GM13976 (cell line): ENCODE measurements around the gene ENPP6.

Experiments used
- DNase-seq: peaks from one replicate; pipeline ENCODE4 v3.0.0; 2012; ENCODE audit warnings: low spot score
- in situ Hi-C: fragments of 300-500 bp; cut with MboI; formaldehyde crosslinking; loops from one replicate; pipeline ENCODE4 v1.12.0; 2022; ENCODE audit warnings: low sequenced_read_pairs, mixed read lengths, inconsistent platforms; ENCODE audit not compliant: unreplicated experiment
- TF ChIP-seq, protein P1 (sequence below): IDR thresholded peaks from 2 replicates; pipeline ENCODE4 v1.5.1; 2012; ENCODE audit warnings: borderline replicate concordance, mild to moderate bottlenecking; ENCODE audit not compliant: insufficient read depth; ENCODE audit errors: extremely low read depth, missing control alignments, control extremely low read depth

The ENPP6 gene

GRCh38 chr4:184080674-184081073, 137.0 kb downstream of the ENPP6 start:
- in situ Hi-C loops = no loop called here
- TF ChIP-seq, protein P1, sequence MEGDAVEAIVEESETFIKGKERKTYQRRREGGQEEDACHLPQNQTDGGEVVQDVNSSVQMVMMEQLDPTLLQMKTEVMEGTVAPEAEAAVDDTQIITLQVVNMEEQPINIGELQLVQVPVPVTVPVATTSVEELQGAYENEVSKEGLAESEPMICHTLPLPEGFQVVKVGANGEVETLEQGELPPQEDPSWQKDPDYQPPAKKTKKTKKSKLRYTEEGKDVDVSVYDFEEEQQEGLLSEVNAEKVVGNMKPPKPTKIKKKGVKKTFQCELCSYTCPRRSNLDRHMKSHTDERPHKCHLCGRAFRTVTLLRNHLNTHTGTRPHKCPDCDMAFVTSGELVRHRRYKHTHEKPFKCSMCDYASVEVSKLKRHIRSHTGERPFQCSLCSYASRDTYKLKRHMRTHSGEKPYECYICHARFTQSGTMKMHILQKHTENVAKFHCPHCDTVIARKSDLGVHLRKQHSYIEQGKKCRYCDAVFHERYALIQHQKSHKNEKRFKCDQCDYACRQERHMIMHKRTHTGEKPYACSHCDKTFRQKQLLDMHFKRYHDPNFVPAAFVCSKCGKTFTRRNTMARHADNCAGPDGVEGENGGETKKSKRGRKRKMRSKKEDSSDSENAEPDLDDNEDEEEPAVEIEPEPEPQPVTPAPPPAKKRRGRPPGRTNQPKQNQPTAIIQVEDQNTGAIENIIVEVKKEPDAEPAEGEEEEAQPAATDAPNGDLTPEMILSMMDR = no peak
- DNase-seq = no peak

DNA sequence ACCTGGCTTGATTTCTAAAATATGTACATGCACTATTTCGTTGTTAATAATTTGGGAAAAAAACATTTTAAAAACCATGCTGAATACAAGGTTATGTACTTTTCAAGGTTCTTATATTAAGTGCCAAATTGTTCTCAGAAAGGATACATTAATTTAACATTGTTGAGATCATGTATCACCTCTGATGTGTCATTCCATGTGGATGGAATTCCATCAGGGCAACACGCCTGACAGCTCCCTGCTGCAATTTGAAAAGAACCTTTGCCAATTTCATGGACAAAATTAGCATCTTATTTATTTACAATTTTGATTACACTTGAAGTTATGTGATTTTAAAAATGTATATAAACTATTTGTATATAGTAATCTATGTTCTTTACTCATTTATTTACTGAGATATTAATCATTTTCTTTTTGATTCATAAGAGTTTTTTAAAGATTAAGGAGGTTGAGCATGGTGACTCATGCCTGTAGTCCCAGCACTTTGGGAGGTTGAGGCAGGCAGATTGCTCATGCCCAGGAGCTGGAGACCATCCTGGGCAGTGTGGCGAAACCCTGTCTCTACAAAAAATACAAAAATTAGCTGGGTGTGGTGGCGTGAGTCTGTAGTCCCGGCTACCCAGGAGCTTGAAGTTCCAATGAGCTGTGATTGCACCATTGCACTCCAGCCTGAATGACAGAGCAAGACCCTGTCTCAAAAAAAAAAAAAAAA, 142.8 kb downstream of the ENPP6 start:
- TF ChIP-seq, protein P1 = no peak

DNA sequence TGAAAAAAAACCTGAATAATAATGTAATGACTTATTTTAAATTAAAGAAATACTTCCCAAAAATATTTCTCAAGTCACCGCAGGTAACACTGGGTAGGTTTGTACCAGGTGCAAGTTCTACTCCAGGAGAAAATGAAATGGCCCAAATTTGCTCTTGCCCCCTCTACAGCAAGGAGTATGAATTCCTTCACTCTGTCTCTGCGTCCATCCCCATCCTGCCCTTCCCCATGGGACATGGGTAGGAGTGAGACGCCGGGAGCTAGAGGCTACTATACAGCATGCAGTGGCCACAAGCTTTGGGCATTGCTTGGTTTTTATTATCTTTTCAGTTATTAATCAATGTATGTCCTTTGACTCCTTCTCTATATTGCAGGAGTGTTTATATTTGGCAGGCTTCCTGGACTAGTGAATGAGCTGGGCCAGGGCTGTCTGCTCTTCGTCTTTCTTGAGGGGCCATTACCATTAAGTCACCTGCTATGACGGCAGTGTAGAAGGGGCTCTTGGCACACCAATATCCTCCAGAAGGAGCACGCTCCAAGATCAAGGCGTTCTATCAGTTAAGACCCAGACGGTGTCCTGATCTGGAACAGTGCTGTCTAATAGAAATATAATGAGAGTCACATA, 149.6 kb downstream of the ENPP6 start:
- in situ Hi-C loops = no loop called here
- TF ChIP-seq, protein P1 = no peak
- DNase-seq = no peak

More for the DNA sequence above, 142.8 kb downstream of the ENPP6 start:
- in situ Hi-C loops = no loop called here
- no peak for DNase-seq

- DNase-seq = no peak
- TF ChIP-seq, protein P1 = no peak
- in situ Hi-C loops = no loop called here
These were observed 150.9 kb downstream of the ENPP6 start for GRCh38 chr4:184066584-184067300.

DNA sequence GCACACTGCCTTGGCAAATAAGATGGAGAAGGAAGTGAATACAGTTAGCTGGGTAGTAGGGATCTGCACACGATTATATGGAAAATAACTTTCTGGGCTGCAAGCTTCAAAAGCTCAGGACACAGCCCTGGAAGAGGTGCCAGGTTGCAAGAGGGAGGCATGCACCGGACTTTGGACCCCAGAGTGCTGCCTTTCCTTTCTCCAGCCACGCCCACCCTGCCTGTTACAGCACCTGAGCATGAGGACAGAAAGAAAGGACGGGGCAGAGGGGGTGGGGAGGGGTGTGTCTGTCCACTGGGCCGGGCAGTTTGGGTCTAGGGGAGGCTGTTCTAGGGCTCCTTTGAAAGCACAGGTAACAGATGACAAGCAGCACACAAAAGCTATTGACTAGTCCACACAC, 152.8 kb downstream of the ENPP6 start:
- in situ Hi-C loops = no loop called here
- TF ChIP-seq, protein P1 = no peak

GRCh38 chr4:184062769-184063168, 154.9 kb downstream of the ENPP6 start:
- no peak for DNase-seq
- in situ Hi-C loops = no loop called here
- TF ChIP-seq, protein P1 = no peak

More for the DNA sequence above, 152.8 kb downstream of the ENPP6 start:
- DNase-seq = no peak
